Activated CD4-positive, CD25-positive, alpha-beta regulatory T cell treated with anti-CD3 and anti-CD28 coated beads, Interleukin-2, amount 50 U/mL, for 72 hours (primary cell): Measurements from ENCODE around the gene C2.
"Not testable (repeated sequence)": the region's sequence is repeated elsewhere in the genome, so short reads cannot be mapped to it uniquely, and the experiment has no call there.

Experiments used
- DNase-seq: peaks from one replicate; pipeline ENCODE4 v3.0.0; 2021

The C2 gene

GRCh38 chr6:31927863-31928671 is 550 bp downstream of the C2 start:
- no peak for DNase-seq

GRCh38 chr6:31928672-31928939 is 1.1 kb downstream of the C2 start:
- no peak for DNase-seq

GRCh38 chr6:31930962-31931361 is 3.4 kb downstream of the C2 start:
- DNase-seq, result no peak

- not testable (repeated sequence) for DNase-seq
Observed at GRCh38 chr6:31932137-31932536, 4.6 kb downstream of the C2 start.

- DNase-seq, result no peak
Observed at GRCh38 chr6:31933537-31933936, 6.0 kb downstream of the C2 start.

GRCh38 chr6:31935021-31935420 is 7.5 kb downstream of the C2 start:
- no peak for DNase-seq

- no peak for DNase-seq
Observed at GRCh38 chr6:31935823-31936222, 8.3 kb downstream of the C2 start.

- DNase-seq, result no peak
Observed at GRCh38 chr6:31940256-31940664, 12.7 kb downstream of the C2 start.

GRCh38 chr6:31943742-31944141 is 16.2 kb downstream of the C2 start:
- no peak for DNase-seq

GRCh38 chr6:31945154-31945506 is 17.6 kb downstream of the C2 start:
- DNase-seq, result no peak

GRCh38 chr6:31945507-31946369 is 18.2 kb downstream of the C2 start, which contains the start of gene CFB:
TSS of gene CFB (plus strand) at chr6:31946095. CDS start at chr6:31946222, 127 bp downstream.
- no peak for DNase-seq

GRCh38 chr6:31946370-31946885 is 18.9 kb downstream of the C2 start:
- DNase-seq, result no peak

GRCh38 chr6:31947070-31947675 is 19.7 kb downstream of the C2 start:
- no peak for DNase-seq

GRCh38 chr6:31947864-31948263 is 20.3 kb downstream of the C2 start:
- no peak for DNase-seq

GRCh38 chr6:31948306-31948705 is 20.8 kb downstream of the C2 start:
- no peak for DNase-seq

GRCh38 chr6:31948753-31949413 is 21.4 kb downstream of the C2 start:
- no peak for DNase-seq

- no peak for DNase-seq
Observed at GRCh38 chr6:31949926-31950548, 22.5 kb downstream of the C2 start.

- DNase-seq, result peak; percentile 51
Observed at GRCh38 chr6:31952140-31952805, 24.8 kb downstream of the C2 start.

- DNase-seq, result no peak
Observed at GRCh38 chr6:31952890-31953289, 25.4 kb downstream of the C2 start.

GRCh38 chr6:31954511-31954910 is 27.0 kb downstream of the C2 start:
- DNase-seq, result no peak

GRCh38 chr6:31956796-31957195 is 29.3 kb downstream of the C2 start:
- DNase-seq, result no peak

GRCh38 chr6:31958412-31958740 is 30.9 kb downstream of the C2 start:
- DNase-seq, result no peak
